OCI-LY3 (cell line): ENCODE results near the gene PEX12.

Source experiments
- H2AFZ ChIP-seq: fragments of 200-600, 300-600 bp; shearing (Covaris generic); 2 replicates; pipeline ENCODE4 v1.6.0; 2014; ENCODE audit warnings: antibody characterized with exemption, low read depth, low read length
- H3K27ac ChIP-seq: fragments of 200-600, 300-600 bp; sonication (generic); 2 replicates; pipeline ENCODE4 v1.5.1; 2014; ENCODE audit warnings: mild to moderate bottlenecking, low read length, moderate library complexity, mixed read lengths
- H3K27me3 ChIP-seq: fragments of 200-600, 300-600 bp; sonication (generic); 2 replicates; pipeline ENCODE4 v1.6.1; 2014; ENCODE audit warnings: low read depth, low read length, mixed read lengths
- H3K36me3 ChIP-seq: fragments of 200-600, 300-600 bp; sonication (generic); replicated peaks from 2 replicates; pipeline ENCODE3; 2014; ENCODE audit warnings: low read depth, low read length, mixed read lengths
- H3K4me1 ChIP-seq: fragments of 300-600, 200-600 bp; sonication (generic); 2 replicates; pipeline ENCODE4 v1.6.1; 2014; ENCODE audit warnings: low read length, mixed read lengths
- H3K4me2 ChIP-seq: fragments of 200-600, 300-600 bp; sonication (generic); 2 replicates; pipeline ENCODE4 v1.6.1; 2014; ENCODE audit warnings: low read length, mixed read lengths
- H3K4me3 ChIP-seq: fragments of 300-600, 200-600 bp; sonication (generic); 2 replicates; pipeline ENCODE4 v1.5.1; 2014; ENCODE audit warnings: antibody characterized with exemption, mild to moderate bottlenecking, low read length, moderate library complexity
- H3K79me2 ChIP-seq: fragments of 300-600, 200-600 bp; shearing (Covaris generic); 2 replicates; pipeline ENCODE4 v1.6.1; 2014; ENCODE audit warnings: mild to moderate bottlenecking, low read length, mixed read lengths
- H3K9ac ChIP-seq: fragments of 300-600, 200-600 bp; shearing (Covaris generic); 2 replicates; pipeline ENCODE4 v1.6.0; 2014; ENCODE audit warnings: mild to moderate bottlenecking, low read length, moderate library complexity
- H3K9me3 ChIP-seq: fragments of 200-600, 300-600 bp; shearing (Covaris generic); 2 replicates; pipeline ENCODE4 v1.6.1; 2014; ENCODE audit warnings: low read length, mixed read lengths; ENCODE audit not compliant: insufficient read depth
- H4K20me1 ChIP-seq: fragments of 200-600, 300-600 bp; sonication (generic); 2 replicates; pipeline ENCODE4 v1.6.1; 2016; ENCODE audit warnings: low read length, mixed read lengths; ENCODE audit not compliant: insufficient read depth
- CTCF ChIP-seq: fragments of 200-600, 300-600 bp; sonication (generic); IDR thresholded peaks from 2 replicates; pipeline ENCODE4 v1.5.1; 2014; ENCODE audit warnings: antibody characterized with exemption, low read length, low read depth
- EZH2phosphoT487 ChIP-seq: fragments of 200-600 bp; shearing (Covaris generic); IDR thresholded peaks from 2 replicates; pipeline ENCODE4 v1.6.1; 2018; ENCODE audit warnings: antibody characterized with exemption, mixed run types, low read depth

Gene PEX12

GRCh38 chr17:35543856-35544255 lies 34.5 kb downstream of the PEX12 start:
- TF ChIP-seq EZH2phosphoT487 (no peak), CTCF (no peak)
- Histone ChIP-seq H2AFZ (no peak overlapping the region), H3K9me3 (no peaks in the 10 kb centered on the region), H3K9ac (no peak overlapping the region), H3K27me3 (peaks cover 2% of the 10 kb centered on the region; the same call in 1 of the 2 replicates), H3K4me1 (peaks cover 58% of the 10 kb centered on the region), H3K4me3 (no peak overlapping the region), H3K79me2 (no peaks in the 10 kb centered on the region), H3K27ac (no peak overlapping the region), H4K20me1 (no peaks in the 10 kb centered on the region), H3K4me2 (no peak overlapping the region), H3K36me3 (no peaks in the 10 kb centered on the region)

- Histone ChIP-seq H3K4me3 (no peak overlapping the region), H3K9me3 (no peaks in the 10 kb centered on the region), H3K27me3 (no peaks in the 10 kb centered on the region), H2AFZ (no peak overlapping the region), H4K20me1 (no peaks in the 10 kb centered on the region), H3K36me3 (no peaks in the 10 kb centered on the region), H3K79me2 (no peaks in the 10 kb centered on the region), H3K4me1 (peaks cover 67% of the 10 kb centered on the region), H3K4me2 (no peak overlapping the region), H3K9ac (no peak overlapping the region), H3K27ac (no peak overlapping the region)
- TF ChIP-seq CTCF (no peak), EZH2phosphoT487 (no peak)
Observed at GRCh38 chr17:35542990-35543389, 35.4 kb downstream of the PEX12 start.

GRCh38 chr17:35541434-35541833 lies 36.9 kb downstream of the PEX12 start:
- H3K27me3 ChIP-seq, result no peaks in the 10 kb centered on the region

More at GRCh38 chr17:35541434-35541833, 36.9 kb downstream of the PEX12 start:
- H3K4me2 ChIP-seq, result peak overlapping the region; percentile 92
- peak overlapping the region; percentile 78 for H3K4me3 ChIP-seq
- H3K79me2 ChIP-seq, result no peaks in the 10 kb centered on the region
- H3K36me3 ChIP-seq, result no peaks in the 10 kb centered on the region
- peak overlapping the region; percentile 44 for H3K27ac ChIP-seq
- no peak for TF ChIP-seq CTCF
- TF ChIP-seq EZH2phosphoT487, result no peak
- H3K9me3 ChIP-seq, result no peaks in the 10 kb centered on the region
- H2AFZ ChIP-seq, result peak overlapping the region; percentile 94
- H3K4me1 ChIP-seq, result peaks cover 67% of the 10 kb centered on the region
- H3K9ac ChIP-seq, result peak overlapping the region; percentile 70
- no peaks in the 10 kb centered on the region for H4K20me1 ChIP-seq
